Esophagus muscularis mucosa (tissue), 4 donors: Measurements from ENCODE around the gene NFASC.

ENCODE experiments used
- CTCF ChIP-seq, 3 experiments: fragments of 200-600 bp in 2 of 3; fragments of 450-650 bp in 1 of 3; sonication (generic) in 2 of 3; IDR thresholded peaks; one replicate each; pipeline ENCODE4 v1.5.1; 2017 to 2019; ENCODE audit warnings: antibody characterized with exemption in 3 of 3, mild to moderate bottlenecking in 2 of 3, moderate library complexity in 1 of 3
- EP300 ChIP-seq: sonication (generic); formaldehyde crosslinking; IDR thresholded peaks from one replicate; pipeline ENCODE4 v1.6.1; 2017; ENCODE audit warnings: antibody characterized with exemption
- POLR2AphosphoS5 ChIP-seq, 2 donors: sonication (generic); formaldehyde crosslinking; IDR thresholded peaks; one replicate each; pipeline ENCODE4 v1.6.1; 2017; ENCODE audit warnings: antibody characterized with exemption in 2 of 2

- TF ChIP-seq CTCF (IDR thresholded peaks at IDR 0.05), result no peak
- no peak for TF ChIP-seq EP300
- TF ChIP-seq POLR2AphosphoS5 (IDR thresholded peaks at IDR 0.05), result no peak
Measured at GRCh38 chr1:204842369-204842768, 28.3 kb upstream of the NFASC start.
